ENCODE results near the gene PHACTR1. TPM values are rescaled to one million over a fixed set of nuclear protein-coding genes. Genes with fewer than 3 reads are reported as not detected.

Gene PHACTR1
- total RNA-seq, 8 experiments from 2014 or later: 2.7 to 24.5 (median 16.4) TPM

- Histone ChIP-seq H3K4me3 (no peak overlapping the region), H3K4me1 (replicated peaks in 1 of 2) (peaks cover 0 to 3% of the 10 kb centered on the region in 2 donors), H3K27ac (no peak overlapping the region)
- in situ Hi-C loops (cut with MboI; ENCODE audit: low pct_unique_long_range_greater_than_20kb in 2 of 9, low sequenced_read_pairs in 9 of 9, unreplicated experiment in 9 of 9): no loop called here
- ATAC-seq (replicated peaks in 6 of 8): no peak
- WGBS, 10 experiments: 53 to 100% (median 90%) methylated on average over 1 to 3 of the region's 3 CpGs; no CpG with 5 or more reads in 2 of the 10 experiments
Measured at GRCh38 chr6:13074415-13075140, 358.0 kb downstream of the PHACTR1 start.

GRCh38 chr6:13075141-13075845 is 358.7 kb downstream of the PHACTR1 start:
- 47 to 100% (median 85%) methylated on average over 1 to 7 of the region's 7 CpGs for WGBS, 10 experiments
- Histone ChIP-seq H3K4me3 (no peak overlapping the region), H3K4me1 (replicated peaks in 1 of 2) (peaks cover 3% of the 10 kb centered on the region in 2 donors), H3K27ac (no peak overlapping the region)
- no peak for ATAC-seq (replicated peaks in 6 of 8)
- in situ Hi-C loops (cut with MboI; ENCODE audit: low pct_unique_long_range_greater_than_20kb in 2 of 9, low sequenced_read_pairs in 9 of 9, unreplicated experiment in 9 of 9): no loop called here

DNA sequence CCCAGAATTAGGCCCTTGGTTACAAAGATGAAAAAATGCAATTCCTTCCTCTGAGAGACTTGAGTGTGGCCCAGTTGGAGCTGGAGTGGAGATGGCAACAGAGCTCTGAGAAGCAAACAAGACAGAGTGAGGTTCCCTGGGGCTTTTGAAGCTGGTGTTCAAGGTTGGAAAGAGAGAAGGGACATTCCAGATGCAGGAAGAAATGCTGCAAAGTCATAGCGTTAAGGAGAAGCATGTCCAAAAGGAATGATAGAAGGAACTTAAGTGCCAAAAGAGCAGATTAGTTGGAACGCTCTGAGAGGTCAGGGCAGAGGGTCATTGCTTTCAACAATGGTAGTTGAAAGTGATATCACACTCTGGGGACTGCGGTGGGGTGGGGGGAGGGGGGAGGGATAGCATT is 360.0 kb downstream of the PHACTR1 start:
- Histone ChIP-seq H3K4me1 (replicated peaks in 1 of 2) (peaks cover 3 to 4% of the 10 kb centered on the region in 2 donors), H3K27ac (no peak overlapping the region), H3K4me3 (no peak overlapping the region)
- no peak for ATAC-seq (replicated peaks in 6 of 8)
- in situ Hi-C loops (cut with MboI; ENCODE audit: low pct_unique_long_range_greater_than_20kb in 2 of 9, low sequenced_read_pairs in 9 of 9, unreplicated experiment in 9 of 9): no loop called here
- 40 to 83% (median 71%) methylated on average over 1 of the region's 3 CpGs; no CpG with 5 or more reads in 7 of the 10 experiments for WGBS, 10 experiments

DNA sequence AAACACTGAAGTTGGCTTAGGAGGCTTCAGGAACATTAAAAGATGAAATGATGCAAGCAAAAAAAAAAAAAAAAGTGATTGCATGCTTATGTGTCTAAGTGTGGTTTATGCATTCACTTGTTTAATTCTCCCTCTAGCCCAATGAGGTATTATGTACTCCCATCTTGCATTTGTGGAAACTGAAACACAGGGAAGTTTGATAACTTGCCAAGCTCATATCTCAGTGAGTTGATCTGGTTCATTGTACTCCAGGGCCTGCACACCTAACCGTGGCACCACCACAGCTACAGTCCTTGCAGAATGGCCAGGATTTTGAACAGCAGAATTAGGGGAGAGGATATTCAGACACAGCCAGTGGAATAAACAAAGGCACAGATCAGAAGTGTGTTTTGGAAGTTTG is 360.6 kb downstream of the PHACTR1 start:
- 83 to 100% (median 100%) methylated on average over 1 of the region's 1 CpG; no CpG with 5 or more reads in 6 of the 10 experiments for WGBS, 10 experiments
- Histone ChIP-seq H3K4me3 (no peak overlapping the region), H3K27ac (no peak overlapping the region), H3K4me1 (replicated peaks in 1 of 2) (peaks cover 3 to 4% of the 10 kb centered on the region in 2 donors)
- in situ Hi-C loops (cut with MboI; ENCODE audit: low pct_unique_long_range_greater_than_20kb in 2 of 9, low sequenced_read_pairs in 9 of 9, unreplicated experiment in 9 of 9): no loop called here
- ATAC-seq (replicated peaks in 6 of 8): no peak

GRCh38 chr6:13079096-13079723 is 362.6 kb downstream of the PHACTR1 start:
- ATAC-seq (replicated peaks in 6 of 8): peak in 2 of 8 experiments; percentile 70 to 74
- H3K4me3 ChIP-seq: no peak overlapping the region
- WGBS, 10 experiments: 0 to 100% (median 76%) methylated on average over 3 to 6 of the region's 6 CpGs; no CpG with 5 or more reads in 2 of the 10 experiments
- peaks cover 3 to 4% of the 10 kb centered on the region in 2 donors for H3K4me1 ChIP-seq (replicated peaks in 1 of 2)
- in situ Hi-C loops (cut with MboI; ENCODE audit: low pct_unique_long_range_greater_than_20kb in 2 of 9, low sequenced_read_pairs in 9 of 9, unreplicated experiment in 9 of 9): no loop called here
- H3K27ac ChIP-seq: no peak overlapping the region

GRCh38 chr6:13080462-13081188 is 364.1 kb downstream of the PHACTR1 start:
- in situ Hi-C loops (cut with MboI; ENCODE audit: low pct_unique_long_range_greater_than_20kb in 2 of 9, low sequenced_read_pairs in 9 of 9, unreplicated experiment in 9 of 9): no loop called here
- H3K4me3 ChIP-seq: no peak overlapping the region
- H3K4me1 ChIP-seq (replicated peaks in 1 of 2): peaks cover 0 to 4% of the 10 kb centered on the region in 2 donors
- WGBS, 10 experiments: 23 to 88% (median 75%) methylated on average over 1 to 5 of the region's 5 CpGs
- no peak for ATAC-seq (replicated peaks in 6 of 8)
- no peak overlapping the region for H3K27ac ChIP-seq

- ATAC-seq (replicated peaks in 6 of 8): no peak
- H3K27ac ChIP-seq: no peak overlapping the region
- no peak overlapping the region for H3K4me3 ChIP-seq
- 52 to 100% (median 82%) methylated on average over 1 to 4 of the region's 4 CpGs; no CpG with 5 or more reads in 1 of the 10 experiments for WGBS, 10 experiments
- H3K4me1 ChIP-seq (replicated peaks in 1 of 2): peaks cover 0 to 4% of the 10 kb centered on the region in 2 donors
- in situ Hi-C loops (cut with MboI; ENCODE audit: low pct_unique_long_range_greater_than_20kb in 2 of 9, low sequenced_read_pairs in 9 of 9, unreplicated experiment in 9 of 9): no loop called here
Measured at GRCh38 chr6:13081189-13081563, 364.6 kb downstream of the PHACTR1 start.

DNA sequence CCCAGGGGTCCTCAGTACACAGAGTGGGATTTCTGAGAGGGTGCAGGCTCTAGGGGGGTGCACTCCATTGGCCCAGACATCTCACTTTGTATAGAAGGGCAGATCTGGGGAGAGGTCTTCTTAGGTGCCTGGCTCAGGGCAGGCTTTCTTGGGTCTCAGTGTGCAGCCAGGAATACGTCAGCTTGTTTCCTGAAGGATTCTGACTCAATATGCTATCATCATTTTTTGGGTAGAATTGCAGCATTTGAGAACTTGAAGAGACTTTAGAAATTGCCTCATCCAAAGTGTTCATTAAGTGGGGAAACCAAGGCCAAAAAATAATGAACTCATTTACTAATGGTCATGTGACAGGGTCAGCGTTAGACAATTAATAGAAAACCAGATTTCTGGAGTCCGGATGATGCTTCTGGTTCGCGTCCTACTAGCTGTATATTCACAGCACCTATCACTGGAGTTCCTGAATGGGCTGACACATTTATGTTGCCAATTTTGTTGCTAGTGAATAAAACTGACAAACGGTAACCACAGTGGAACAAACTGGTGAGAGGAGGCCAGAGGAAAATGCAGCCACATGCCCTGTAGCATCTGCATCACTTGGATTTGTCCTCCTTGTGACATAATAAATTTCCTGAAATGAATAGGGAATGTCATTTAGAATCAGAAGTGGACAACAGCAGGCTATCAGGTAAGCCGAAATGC is 372.9 kb downstream of the PHACTR1 start:
- H3K4me3 ChIP-seq: no peak overlapping the region
- ATAC-seq (replicated peaks in 6 of 8): no peak
- no peak overlapping the region for H3K27ac ChIP-seq
- 0 to 100% (median 91%) methylated on average over 1 to 6 of the region's 7 CpGs; no CpG with 5 or more reads in 1 of the 10 experiments for WGBS, 10 experiments
- no peaks in the 10 kb centered on the region for H3K4me1 ChIP-seq (replicated peaks in 1 of 2)
- in situ Hi-C loops (cut with MboI; ENCODE audit: low pct_unique_long_range_greater_than_20kb in 2 of 9, low sequenced_read_pairs in 9 of 9, unreplicated experiment in 9 of 9): no loop called here

GRCh38 chr6:13091192-13091591 is 374.6 kb downstream of the PHACTR1 start:
- in situ Hi-C loops (cut with MboI; ENCODE audit: low pct_unique_long_range_greater_than_20kb in 2 of 9, low sequenced_read_pairs in 9 of 9, unreplicated experiment in 9 of 9): no loop called here
- WGBS, 10 experiments: 29 to 100% (median 74%) methylated on average over 1 to 4 of the region's 6 CpGs; no CpG with 5 or more reads in 2 of the 10 experiments
- Histone ChIP-seq H3K4me3 (no peak overlapping the region), H3K4me1 (replicated peaks in 1 of 2) (peaks cover 0 to under 1% of the 10 kb centered on the region in 2 donors), H3K27ac (no peak overlapping the region)
- ATAC-seq (replicated peaks in 6 of 8): no peak

DNA sequence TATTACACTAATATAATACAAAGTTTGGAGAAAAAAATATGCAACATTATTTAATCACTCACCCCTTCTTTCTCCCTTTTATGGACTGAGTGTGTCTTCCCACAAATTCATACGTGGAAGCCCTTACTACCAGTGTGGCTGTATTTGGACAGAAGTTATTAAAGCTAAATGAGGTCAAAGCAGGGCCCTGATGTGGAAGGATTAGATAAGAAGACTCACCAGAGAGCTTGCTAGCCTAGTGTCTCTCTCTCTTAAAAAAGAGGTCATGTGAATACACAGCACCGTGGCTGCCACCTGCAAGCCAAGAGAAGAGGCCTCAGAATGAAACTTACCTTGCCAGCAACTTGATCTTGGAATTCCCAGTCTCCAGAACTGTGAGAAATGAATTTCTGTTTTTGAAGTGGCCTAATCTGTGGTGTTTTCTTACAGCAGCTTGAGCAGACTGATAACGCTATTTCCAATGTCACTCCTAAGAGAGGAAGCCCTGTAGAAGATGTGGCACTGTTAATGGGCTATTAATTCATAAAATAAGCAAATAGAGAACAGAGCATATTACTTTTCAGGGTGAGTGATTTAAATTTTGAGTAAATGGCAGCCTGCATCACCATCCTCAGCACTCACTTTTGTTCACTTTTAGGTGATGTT is 378.3 kb downstream of the PHACTR1 start:
- in situ Hi-C loops (cut with MboI; ENCODE audit: low pct_unique_long_range_greater_than_20kb in 2 of 9, low sequenced_read_pairs in 9 of 9, unreplicated experiment in 9 of 9): no loop called here
- Histone ChIP-seq H3K27ac (no peak overlapping the region), H3K4me3 (no peak overlapping the region), H3K4me1 (replicated peaks in 1 of 2) (peaks cover 0 to 7% of the 10 kb centered on the region in 2 donors)
- no peak for ATAC-seq (replicated peaks in 6 of 8)
- WGBS, 10 experiments: 50 to 100% (median 91%) methylated on average over 1 to 3 of the region's 3 CpGs; no CpG with 5 or more reads in 2 of the 10 experiments

GRCh38 chr6:13096084-13096483 is 379.5 kb downstream of the PHACTR1 start:
- in situ Hi-C loops (cut with MboI; ENCODE audit: low pct_unique_long_range_greater_than_20kb in 2 of 9, low sequenced_read_pairs in 9 of 9, unreplicated experiment in 9 of 9): no loop called here
- no peak overlapping the region for H3K4me3 ChIP-seq
- 31 to 100% (median 87%) methylated on average over 1 to 3 of the region's 3 CpGs; no CpG with 5 or more reads in 2 of the 10 experiments for WGBS, 10 experiments

DNA sequence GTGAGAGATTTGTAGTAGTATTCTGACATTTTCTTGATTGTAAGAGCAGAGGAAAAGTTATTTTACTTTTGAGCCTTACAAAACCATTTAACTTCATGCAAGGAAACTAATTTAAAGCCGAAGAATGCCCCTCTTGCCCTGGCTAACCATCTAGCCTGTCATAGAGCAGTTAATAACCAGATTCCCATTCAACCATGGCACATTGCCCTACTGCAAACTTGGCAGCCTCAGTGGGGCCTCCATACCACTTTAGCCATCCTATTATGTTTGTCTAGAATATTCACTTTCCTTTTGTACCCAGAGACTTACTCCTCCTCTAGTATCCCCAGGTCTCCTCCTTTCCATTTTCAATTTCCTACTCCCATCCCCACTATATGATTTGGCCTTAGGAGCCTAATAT is 380.9 kb downstream of the PHACTR1 start:
- ATAC-seq (replicated peaks in 6 of 8): no peak
- 0 to 100% (median 60%) methylated on average over 1 of the region's 1 CpG; no CpG with 5 or more reads in 3 of the 10 experiments for WGBS, 10 experiments
- Histone ChIP-seq H3K27ac (no peak overlapping the region), H3K4me3 (no peak overlapping the region), H3K4me1 (replicated peaks in 1 of 2) (peaks cover 0 to 7% of the 10 kb centered on the region in 2 donors)
- in situ Hi-C loops (cut with MboI; ENCODE audit: low pct_unique_long_range_greater_than_20kb in 2 of 9, low sequenced_read_pairs in 9 of 9, unreplicated experiment in 9 of 9): no loop called here

More at GRCh38 chr6:13096084-13096483, 379.5 kb downstream of the PHACTR1 start:
- H3K27ac ChIP-seq: no peak overlapping the region
- peaks cover 0 to 7% of the 10 kb centered on the region in 2 donors for H3K4me1 ChIP-seq (replicated peaks in 1 of 2)
- ATAC-seq (replicated peaks in 6 of 8): no peak
